Prostate gland (tissue), 2 donors: ENCODE data around the gene GRHPR.

Experiments used
- POLR2A ChIP-seq: fragments of 450-650 bp; IDR thresholded peaks from one replicate; pipeline ENCODE4 v1.6.1; 2016; ENCODE audit warnings: antibody characterized with exemption, mild to moderate bottlenecking
- POLR2AphosphoS5 ChIP-seq: sonication (generic); formaldehyde crosslinking; IDR thresholded peaks from one replicate; pipeline ENCODE4 v1.6.1; 2017; ENCODE audit warnings: antibody characterized with exemption
- TF ChIP-seq, protein P1 (sequence below), 4 experiments: fragments of 200-600 bp in 2 of 4; fragments of 450-650 bp in 2 of 4; sonication (generic) in 2 of 4; IDR thresholded peaks; 1 replicate in 3 of 4; 2 replicates in 1 of 4; pipeline ENCODE4 v1.5.1; 2016 to 2019; ENCODE audit warnings: antibody characterized with exemption in 4 of 4, mild to moderate bottlenecking in 2 of 4, moderate library complexity in 2 of 4

DNA sequence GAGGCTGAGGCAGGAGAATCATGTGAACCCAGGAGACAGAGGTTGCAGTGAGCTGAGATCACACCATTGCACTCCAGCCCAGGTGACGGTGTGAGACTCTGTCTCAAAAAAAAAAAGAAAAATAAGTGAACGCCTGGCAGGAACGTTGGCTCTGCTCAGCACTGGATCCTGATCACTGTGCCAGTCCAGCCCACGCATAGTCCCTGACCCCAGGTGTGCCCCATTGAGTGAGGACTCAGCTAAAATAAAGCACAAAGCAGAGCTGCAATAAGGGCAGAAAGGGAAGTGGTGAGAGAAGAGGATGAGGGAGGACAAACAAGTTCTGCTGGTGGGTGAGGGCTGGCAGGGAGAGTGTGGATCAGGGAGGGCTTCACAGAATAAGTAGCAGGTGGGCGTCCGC, 4.3 kb downstream of the GRHPR start:
- no peak for TF ChIP-seq POLR2AphosphoS5
- TF ChIP-seq, protein P1, sequence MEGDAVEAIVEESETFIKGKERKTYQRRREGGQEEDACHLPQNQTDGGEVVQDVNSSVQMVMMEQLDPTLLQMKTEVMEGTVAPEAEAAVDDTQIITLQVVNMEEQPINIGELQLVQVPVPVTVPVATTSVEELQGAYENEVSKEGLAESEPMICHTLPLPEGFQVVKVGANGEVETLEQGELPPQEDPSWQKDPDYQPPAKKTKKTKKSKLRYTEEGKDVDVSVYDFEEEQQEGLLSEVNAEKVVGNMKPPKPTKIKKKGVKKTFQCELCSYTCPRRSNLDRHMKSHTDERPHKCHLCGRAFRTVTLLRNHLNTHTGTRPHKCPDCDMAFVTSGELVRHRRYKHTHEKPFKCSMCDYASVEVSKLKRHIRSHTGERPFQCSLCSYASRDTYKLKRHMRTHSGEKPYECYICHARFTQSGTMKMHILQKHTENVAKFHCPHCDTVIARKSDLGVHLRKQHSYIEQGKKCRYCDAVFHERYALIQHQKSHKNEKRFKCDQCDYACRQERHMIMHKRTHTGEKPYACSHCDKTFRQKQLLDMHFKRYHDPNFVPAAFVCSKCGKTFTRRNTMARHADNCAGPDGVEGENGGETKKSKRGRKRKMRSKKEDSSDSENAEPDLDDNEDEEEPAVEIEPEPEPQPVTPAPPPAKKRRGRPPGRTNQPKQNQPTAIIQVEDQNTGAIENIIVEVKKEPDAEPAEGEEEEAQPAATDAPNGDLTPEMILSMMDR (IDR thresholded peaks at IDR 0.05): no peak
- TF ChIP-seq POLR2A: no peak
